GM12891 (cell line): Measurements from ENCODE around the gene SMURF2.

Source experiments
- DNase-seq: peaks from one replicate; pipeline ENCODE4 v3.0.0; 2011; ENCODE audit warnings: low spot score; ENCODE audit not compliant: insufficient read length
- FAIRE-seq: peaks from 2 replicates; lab custom pipeline; 2011; peaks lifted over from hg19 to GRCh38; lab: Jason Lieb, UNC
- PAX5 ChIP-seq: IDR thresholded peaks from 2 replicates; pipeline ENCODE4 v1.6.1; 2011; ENCODE audit warnings: low read length, moderate library complexity, mild to moderate bottlenecking; ENCODE audit not compliant: insufficient read depth, severe bottlenecking
- POLR2A ChIP-seq: IDR thresholded peaks from 2 replicates; pipeline ENCODE4 v1.6.1; 2011; ENCODE audit warnings: low read depth, low read length, control low read depth
- POLR2AphosphoS5 ChIP-seq: IDR thresholded peaks from 2 replicates; pipeline ENCODE4 v1.6.1; 2011; ENCODE audit warnings: low read depth, low read length, control low read depth
- POU2F2 ChIP-seq: IDR thresholded peaks from 2 replicates; pipeline ENCODE4 v1.6.1; 2011; ENCODE audit warnings: low read depth, mild to moderate bottlenecking, control low read depth, low read length, moderate library complexity
- SPI1 ChIP-seq: IDR thresholded peaks from 2 replicates; pipeline ENCODE4 v1.6.1; 2011; ENCODE audit warnings: low read depth, low read length, control low read depth
- TAF1 ChIP-seq: IDR thresholded peaks from 2 replicates; pipeline ENCODE4 v1.6.1; 2011; ENCODE audit warnings: low read depth, low read length, control low read depth

Gene SMURF2

DNA sequence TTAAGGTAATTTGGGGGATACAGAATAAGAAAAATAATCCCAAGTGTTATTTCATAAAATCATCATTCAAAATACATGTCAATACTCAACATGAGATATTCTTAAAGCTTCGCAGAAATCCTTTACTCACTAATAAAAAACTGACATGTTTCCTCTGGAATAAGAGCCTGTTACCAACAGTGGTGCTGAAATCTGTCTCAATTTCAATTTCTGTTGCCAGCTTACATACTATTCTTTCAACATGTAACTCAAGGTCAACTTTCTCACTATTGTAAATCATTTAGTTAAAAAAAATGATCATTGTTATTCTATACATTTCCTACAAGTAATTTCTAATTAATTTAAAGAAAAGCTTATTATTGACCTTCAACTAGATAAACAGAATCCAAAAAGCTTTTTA, 87.5 kb downstream of the SMURF2 start:
- DNase-seq (no peak), FAIRE-seq (no peak)
- TF ChIP-seq POLR2A (no peak), TAF1 (no peak), SPI1 (no peak), PAX5 (no peak), POU2F2 (no peak), POLR2AphosphoS5 (no peak)

DNA sequence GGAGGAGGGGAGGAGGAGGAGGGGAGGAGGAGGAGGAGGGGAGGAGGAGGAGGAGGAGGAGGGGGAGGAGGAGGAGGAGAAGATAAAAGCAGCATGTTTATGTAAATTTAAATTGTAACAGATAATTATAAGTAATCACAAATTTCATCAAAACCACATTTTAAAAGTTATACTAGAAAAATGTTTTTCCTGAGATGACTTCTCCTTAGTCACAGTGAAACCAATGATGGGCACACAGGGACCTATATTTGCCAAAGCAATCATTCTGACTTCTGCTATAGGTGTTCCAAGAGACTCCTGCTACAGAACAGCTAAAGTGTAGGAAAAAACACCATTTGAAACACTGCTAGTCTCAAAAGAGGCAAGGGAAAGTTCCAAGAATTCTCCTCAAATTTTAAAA, 88.9 kb downstream of the SMURF2 start:
- no peak for TF ChIP-seq POLR2A
- no peak for TF ChIP-seq POLR2AphosphoS5
- no peak for TF ChIP-seq POU2F2
- TF ChIP-seq TAF1, result no peak
- TF ChIP-seq SPI1, result no peak
- TF ChIP-seq PAX5, result no peak
- FAIRE-seq, result no peak
- no peak for DNase-seq

DNA sequence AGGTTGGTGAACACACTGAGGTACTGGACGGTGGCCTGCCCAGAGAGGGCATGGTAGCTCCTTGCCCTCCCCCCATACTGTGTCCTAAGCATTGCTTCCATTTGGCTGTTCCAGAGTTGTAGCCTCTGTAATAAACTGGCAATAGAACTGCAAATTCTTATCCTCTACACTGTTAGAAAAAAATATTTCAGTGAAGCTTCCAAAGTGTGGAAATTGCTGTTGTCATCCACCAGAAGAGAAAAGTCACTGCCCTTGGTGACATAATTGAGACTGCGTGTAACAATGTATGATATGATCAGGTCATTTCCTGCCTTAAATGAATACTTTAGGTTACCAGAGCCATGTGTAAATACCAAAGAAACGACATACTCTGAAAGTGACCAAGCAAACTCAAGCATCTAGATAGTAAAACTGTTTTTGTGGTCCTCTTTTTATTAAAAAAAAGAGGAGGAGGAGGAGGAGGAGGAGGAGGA, 89.4 kb downstream of the SMURF2 start:
- DNase-seq (no peak), FAIRE-seq (no peak)
- TF ChIP-seq POLR2A (no peak), TAF1 (no peak)

DNA sequence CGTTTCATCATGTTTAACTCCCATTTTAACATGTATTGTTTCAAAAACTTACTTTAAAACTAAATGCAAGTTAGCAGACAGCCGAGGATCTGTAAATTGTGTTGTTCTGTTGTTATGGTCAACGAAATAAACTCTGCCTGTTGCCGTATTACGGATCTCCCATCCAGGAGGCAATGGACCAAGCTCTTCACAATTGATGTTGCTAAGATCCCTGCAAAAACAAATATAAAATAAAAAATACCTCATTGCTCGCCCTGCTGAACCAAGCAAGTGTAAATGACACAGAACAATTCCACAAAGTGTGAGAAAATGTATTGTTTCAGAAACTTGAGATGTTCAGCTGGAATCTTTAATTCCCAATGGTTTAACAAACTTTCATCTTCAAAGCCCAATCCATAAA, 90.4 kb downstream of the SMURF2 start:
- TF ChIP-seq TAF1 (no peak), POLR2A (no peak), PAX5 (no peak), POLR2AphosphoS5 (no peak), SPI1 (no peak), POU2F2 (no peak)
- no peak for DNase-seq
- FAIRE-seq, result no peak

DNA sequence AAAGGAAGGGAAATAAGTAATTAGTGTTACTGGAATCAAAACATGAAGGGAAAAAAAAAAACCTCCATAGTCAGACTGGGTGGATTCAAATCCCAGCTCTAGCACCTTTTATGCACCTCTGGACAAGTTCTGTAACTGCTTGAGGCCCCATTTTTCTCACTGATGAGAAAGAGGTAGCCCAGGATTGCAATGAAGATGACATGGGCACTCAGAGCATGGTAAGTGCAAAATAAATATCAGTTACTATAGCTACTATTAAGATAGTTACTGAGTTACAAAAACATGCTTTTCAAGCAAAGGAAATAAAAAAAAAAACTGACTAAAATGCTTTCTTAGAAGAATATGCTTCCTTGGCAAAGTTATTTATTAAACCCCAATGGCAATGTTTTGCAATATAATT, 96.5 kb downstream of the SMURF2 start:
- FAIRE-seq (no peak), DNase-seq (no peak)
- TF ChIP-seq PAX5, result no peak

DNA sequence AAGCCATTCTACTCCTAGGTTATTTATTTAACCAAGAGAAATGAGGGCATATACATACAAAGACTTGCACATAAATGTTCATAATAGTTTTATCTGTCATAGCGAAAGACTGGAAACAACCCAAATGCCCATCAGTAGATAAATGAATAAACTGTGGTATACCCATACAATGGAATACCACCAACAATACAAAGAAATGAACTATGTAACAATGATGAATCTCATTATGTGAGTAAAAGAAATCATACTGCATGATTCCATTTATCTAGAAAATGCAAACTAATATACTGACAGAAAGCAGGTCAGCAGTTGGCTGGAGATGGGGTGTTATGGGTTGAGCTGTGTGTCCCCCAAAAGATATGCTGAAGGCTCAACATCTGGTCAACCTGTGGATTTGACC, 98.0 kb downstream of the SMURF2 start:
- no peak for DNase-seq
- TF ChIP-seq TAF1, result no peak
- no peak for TF ChIP-seq POU2F2
- TF ChIP-seq SPI1, result no peak
- no peak for TF ChIP-seq POLR2A
- no peak for TF ChIP-seq POLR2AphosphoS5
- no peak for TF ChIP-seq PAX5
- no peak for FAIRE-seq

DNA sequence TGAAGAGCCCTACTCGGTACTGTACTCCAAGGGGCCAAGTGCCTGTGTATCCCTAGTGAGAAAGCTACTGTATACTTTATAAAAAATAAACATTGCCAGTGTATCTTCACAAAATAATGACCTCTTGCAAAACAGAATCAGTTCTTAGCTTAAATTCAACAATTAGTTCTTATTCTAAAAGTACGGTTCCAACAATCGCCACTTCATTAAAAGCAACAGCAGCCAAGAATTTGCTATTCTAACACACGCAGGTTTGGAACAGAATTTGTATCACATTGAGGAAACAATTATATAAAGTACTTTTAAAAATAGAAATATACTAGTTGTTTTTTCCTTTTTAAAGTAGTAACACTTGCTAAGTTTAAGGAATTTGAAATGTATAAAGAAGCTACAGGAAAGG, 106.8 kb downstream of the SMURF2 start:
- FAIRE-seq (no peak), DNase-seq (no peak)
- TF ChIP-seq POU2F2, result no peak
- TF ChIP-seq POLR2A, result no peak
- no peak for TF ChIP-seq SPI1
- TF ChIP-seq TAF1, result no peak
- no peak for TF ChIP-seq PAX5
- no peak for TF ChIP-seq POLR2AphosphoS5

DNA sequence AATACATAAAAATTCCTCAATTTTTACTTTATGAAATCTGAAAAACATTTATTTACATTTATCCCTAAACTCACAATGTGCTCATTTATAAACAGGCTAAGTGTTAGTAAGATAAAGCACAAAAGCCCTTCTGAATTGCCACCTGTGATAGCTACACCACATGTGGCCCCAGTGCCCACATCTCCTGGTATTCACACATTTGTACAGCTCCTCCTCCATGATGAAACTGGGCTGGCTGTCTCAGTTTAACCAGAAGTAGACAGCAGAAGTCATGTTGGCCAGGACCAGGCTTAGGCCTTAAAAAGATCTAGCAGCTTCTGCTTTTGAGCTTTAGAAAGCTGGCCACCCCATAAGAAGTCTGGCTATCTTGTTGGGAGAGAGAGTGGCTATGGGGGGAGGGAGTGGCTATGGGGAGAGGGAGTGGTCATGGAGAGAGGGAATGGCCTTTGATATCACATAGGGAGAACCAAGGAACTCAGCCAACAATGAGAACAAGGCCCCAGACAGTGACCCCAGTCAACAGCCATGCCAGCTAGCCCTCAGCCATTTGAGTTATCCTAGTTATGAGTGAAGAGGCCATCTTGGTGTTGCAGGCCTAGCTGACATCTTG, 108.0 kb downstream of the SMURF2 start:
- DNase-seq, result no peak
- no peak for TF ChIP-seq POU2F2
- no peak for TF ChIP-seq TAF1
- TF ChIP-seq PAX5, result no peak
- no peak for TF ChIP-seq SPI1
- TF ChIP-seq POLR2A, result no peak
- no peak for TF ChIP-seq POLR2AphosphoS5
- FAIRE-seq, result no peak

DNA sequence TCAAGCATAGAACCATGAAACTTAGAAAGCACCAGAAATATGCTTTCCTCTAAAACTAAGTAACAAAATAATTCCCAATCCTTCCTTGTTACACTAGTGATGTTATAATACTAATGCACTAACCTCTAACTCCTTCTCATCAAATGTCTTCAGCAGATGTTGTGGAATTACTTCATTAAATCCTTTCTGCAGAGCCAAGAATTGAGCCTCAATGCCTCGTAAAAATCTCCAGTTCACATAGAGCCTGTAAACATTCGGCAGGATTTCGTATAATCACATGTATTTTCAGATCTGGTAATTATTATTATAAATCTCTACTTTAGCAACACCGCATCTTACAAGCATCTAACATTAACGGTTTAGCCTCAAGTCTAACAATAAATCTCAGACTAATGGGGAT, 110.6 kb downstream of the SMURF2 start:
- FAIRE-seq, result no peak
- no peak for DNase-seq
- no peak for TF ChIP-seq POLR2AphosphoS5
- TF ChIP-seq POLR2A, result no peak
- TF ChIP-seq PAX5, result no peak
- TF ChIP-seq SPI1, result no peak
- no peak for TF ChIP-seq POU2F2
- TF ChIP-seq TAF1, result no peak

DNA sequence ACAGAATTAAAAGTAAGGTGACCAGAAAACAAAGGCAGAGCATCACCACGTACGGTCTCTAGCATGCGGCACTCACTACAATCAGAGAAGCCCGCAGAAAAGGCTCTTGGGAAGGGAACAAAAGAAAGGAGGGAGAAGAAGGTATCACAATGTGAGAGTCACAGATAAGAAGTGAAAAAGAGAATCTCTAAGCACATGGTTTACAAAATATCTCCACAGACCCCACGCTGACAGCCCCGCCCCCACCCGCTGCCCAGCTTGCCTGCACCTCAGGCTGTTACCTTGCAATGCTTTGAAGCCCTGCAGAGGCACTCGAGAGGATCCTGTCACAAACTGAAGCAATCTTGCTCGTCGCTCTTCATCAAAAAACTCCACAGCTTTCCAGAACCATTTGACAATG, 114.8 kb downstream of the SMURF2 start:
- DNase-seq, result no peak
- no peak for TF ChIP-seq PAX5
- no peak for FAIRE-seq
